ENCODE results near the gene BPI.
"Not testable (repeated sequence)": the region's sequence is repeated elsewhere in the genome, so short reads cannot be mapped to it uniquely, and the experiment has no call there.

BPI gene

GRCh38 chr20:38303908-38304379 is at the start of gene BPI:
BPI (plus strand) TSS chr20:38304156; CDS start chr20:38304224, 68 bp downstream.
- TF ChIP-seq CTCF (IDR thresholded peaks at IDR 0.05) (no peak), ZFX (IDR thresholded peaks at IDR 0.05; ENCODE audit: borderline replicate concordance) (no peak)
- H3K27ac ChIP-seq: no peak within 1 kb of the TSS

- H3K27ac ChIP-seq: not testable (repeated sequence)
These were observed 49.3 kb upstream of the BPI start for GRCh38 chr20:38254621-38255020.

- no peak for TF ChIP-seq CTCF (IDR thresholded peaks at IDR 0.05)
- no peak for TF ChIP-seq ZFX (IDR thresholded peaks at IDR 0.05; ENCODE audit: borderline replicate concordance)
- no peak overlapping the region for H3K27ac ChIP-seq
These were observed 48.6 kb upstream of the BPI start for GRCh38 chr20:38255393-38255792.

- H3K27ac ChIP-seq: no peak overlapping the region
- TF ChIP-seq CTCF (IDR thresholded peaks at IDR 0.05) (no peak), ZFX (IDR thresholded peaks at IDR 0.05; ENCODE audit: borderline replicate concordance) (no peak)
These were observed 47.9 kb upstream of the BPI start for GRCh38 chr20:38256021-38256420.

GRCh38 chr20:38256966-38257365 is 47.0 kb upstream of the BPI start:
- TF ChIP-seq CTCF (IDR thresholded peaks at IDR 0.05) (no peak), ZFX (IDR thresholded peaks at IDR 0.05; ENCODE audit: borderline replicate concordance) (no peak)
- no peak overlapping the region for H3K27ac ChIP-seq

- TF ChIP-seq CTCF (IDR thresholded peaks at IDR 0.05) (no peak), ZFX (IDR thresholded peaks at IDR 0.05; ENCODE audit: borderline replicate concordance) (no peak)
- no peak overlapping the region for H3K27ac ChIP-seq
These were observed 45.3 kb upstream of the BPI start for GRCh38 chr20:38258545-38259215.

GRCh38 chr20:38260025-38260377 is 44.0 kb upstream of the BPI start:
- TF ChIP-seq ZFX (IDR thresholded peaks at IDR 0.05; ENCODE audit: borderline replicate concordance) (no peak), CTCF (IDR thresholded peaks at IDR 0.05) (no peak)

More at GRCh38 chr20:38260025-38260377, 44.0 kb upstream of the BPI start:
- no peak overlapping the region for H3K27ac ChIP-seq

Measured in 22Rv1 (cell line).